Measurements from ENCODE around the gene LRRC8A.

The LRRC8A gene

GRCh38 chr9:128881884-128882676, at the start of gene LRRC8A, which contains the start of gene KYAT1:
Gene LRRC8A (plus strand): TSS chr9:128882133. CDS start chr9:128907165, 25,032 bp downstream.
Gene KYAT1 (minus strand): TSS chr9:128881950. CDS start chr9:128845405, 36,545 bp downstream.
- H3K4me3 ChIP-seq (ENCODE audit: low read depth, low read length) = peak within 1 kb of the TSS; percentile 89
- DNase-seq (ENCODE audit: low read depth) = peak; percentile 97
- TF ChIP-seq, protein P1, sequence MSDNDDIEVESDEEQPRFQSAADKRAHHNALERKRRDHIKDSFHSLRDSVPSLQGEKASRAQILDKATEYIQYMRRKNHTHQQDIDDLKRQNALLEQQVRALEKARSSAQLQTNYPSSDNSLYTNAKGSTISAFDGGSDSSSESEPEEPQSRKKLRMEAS (IDR thresholded peaks at IDR 0.05; ENCODE audit: low read depth, low read length) = peak; percentile 16; the same call in 1 of the 2 replicates
- TF ChIP-seq POLR2A (IDR thresholded peaks at IDR 0.05; ENCODE audit: extremely low read depth, insufficient read length) (peak; percentile 69), MYC (IDR thresholded peaks at IDR 0.05; ENCODE audit: low read depth, low read length) (peak; percentile 49; the same call in 1 of the 2 replicates)
- TF ChIP-seq, protein P2, sequence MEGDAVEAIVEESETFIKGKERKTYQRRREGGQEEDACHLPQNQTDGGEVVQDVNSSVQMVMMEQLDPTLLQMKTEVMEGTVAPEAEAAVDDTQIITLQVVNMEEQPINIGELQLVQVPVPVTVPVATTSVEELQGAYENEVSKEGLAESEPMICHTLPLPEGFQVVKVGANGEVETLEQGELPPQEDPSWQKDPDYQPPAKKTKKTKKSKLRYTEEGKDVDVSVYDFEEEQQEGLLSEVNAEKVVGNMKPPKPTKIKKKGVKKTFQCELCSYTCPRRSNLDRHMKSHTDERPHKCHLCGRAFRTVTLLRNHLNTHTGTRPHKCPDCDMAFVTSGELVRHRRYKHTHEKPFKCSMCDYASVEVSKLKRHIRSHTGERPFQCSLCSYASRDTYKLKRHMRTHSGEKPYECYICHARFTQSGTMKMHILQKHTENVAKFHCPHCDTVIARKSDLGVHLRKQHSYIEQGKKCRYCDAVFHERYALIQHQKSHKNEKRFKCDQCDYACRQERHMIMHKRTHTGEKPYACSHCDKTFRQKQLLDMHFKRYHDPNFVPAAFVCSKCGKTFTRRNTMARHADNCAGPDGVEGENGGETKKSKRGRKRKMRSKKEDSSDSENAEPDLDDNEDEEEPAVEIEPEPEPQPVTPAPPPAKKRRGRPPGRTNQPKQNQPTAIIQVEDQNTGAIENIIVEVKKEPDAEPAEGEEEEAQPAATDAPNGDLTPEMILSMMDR (IDR thresholded peaks at IDR 0.05; ENCODE audit: low read depth, low read length) = no peak

GRCh38 chr9:128833696-128834095, 48.2 kb upstream of the LRRC8A start:
- no peak for DNase-seq (ENCODE audit: low read depth)

DNA sequence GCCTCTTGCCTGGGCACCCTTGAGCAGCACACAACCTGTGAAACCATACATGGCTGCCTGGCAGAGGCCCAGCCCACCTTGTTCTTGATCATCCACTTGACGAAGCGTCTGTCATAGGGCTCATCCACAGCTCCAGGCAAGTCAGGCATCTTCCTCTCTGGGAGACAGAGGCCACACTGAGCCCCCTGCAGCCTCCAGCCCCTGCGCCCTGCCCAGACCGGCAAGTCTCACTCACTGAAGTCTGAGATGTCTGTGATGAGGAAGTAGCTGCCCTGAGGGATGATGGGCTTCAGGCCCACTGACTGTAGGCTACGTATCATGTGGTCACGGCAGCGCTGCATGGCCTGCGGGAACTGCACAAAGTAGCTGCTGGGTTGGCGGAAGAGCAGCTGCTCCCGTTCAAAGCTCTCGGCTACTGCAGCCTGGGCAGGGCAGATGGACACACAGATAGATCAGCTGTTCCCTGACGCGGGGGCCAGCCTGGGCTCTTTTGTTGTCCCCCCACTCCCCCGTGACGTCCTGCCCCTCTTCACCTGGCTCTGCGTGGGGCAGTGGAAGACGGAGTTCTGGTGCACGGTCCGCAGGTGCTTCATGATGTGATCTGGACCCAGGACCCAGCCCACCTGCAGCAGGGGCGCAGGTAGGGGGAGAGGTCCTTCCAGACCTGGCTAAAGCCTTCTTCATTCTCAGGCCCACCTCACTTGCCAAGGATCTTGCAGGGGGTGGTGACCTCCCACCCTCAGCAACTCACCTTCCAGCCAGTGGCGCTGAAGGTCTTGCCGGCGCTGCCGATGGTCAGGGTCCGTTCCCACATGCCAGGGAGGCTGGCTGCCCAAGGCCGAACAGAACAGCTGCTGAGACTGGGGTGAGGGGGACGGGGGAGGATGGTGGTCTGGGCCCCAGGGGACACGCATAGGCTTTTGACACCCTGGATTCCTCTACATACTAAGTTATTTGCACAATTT, 46.4 kb upstream of the LRRC8A start:
- H3K4me3 ChIP-seq (ENCODE audit: low read depth, low read length) = no peak overlapping the region
- TF ChIP-seq, protein P1 (IDR thresholded peaks at IDR 0.05; ENCODE audit: low read depth, low read length) = no peak
- TF ChIP-seq, protein P2 (IDR thresholded peaks at IDR 0.05; ENCODE audit: low read depth, low read length) = no peak
- TF ChIP-seq POLR2A (IDR thresholded peaks at IDR 0.05; ENCODE audit: extremely low read depth, insufficient read length) = no peak
- TF ChIP-seq MYC (IDR thresholded peaks at IDR 0.05; ENCODE audit: low read depth, low read length) = no peak
- no peak for DNase-seq (ENCODE audit: low read depth)

More at GRCh38 chr9:128833696-128834095, 48.2 kb upstream of the LRRC8A start:
- H3K4me3 ChIP-seq (ENCODE audit: low read depth, low read length) = no peak overlapping the region
- TF ChIP-seq, protein P1 (IDR thresholded peaks at IDR 0.05; ENCODE audit: low read depth, low read length) = no peak
- TF ChIP-seq MYC (IDR thresholded peaks at IDR 0.05; ENCODE audit: low read depth, low read length) = no peak
- TF ChIP-seq, protein P2 (IDR thresholded peaks at IDR 0.05; ENCODE audit: low read depth, low read length) = no peak

DNA sequence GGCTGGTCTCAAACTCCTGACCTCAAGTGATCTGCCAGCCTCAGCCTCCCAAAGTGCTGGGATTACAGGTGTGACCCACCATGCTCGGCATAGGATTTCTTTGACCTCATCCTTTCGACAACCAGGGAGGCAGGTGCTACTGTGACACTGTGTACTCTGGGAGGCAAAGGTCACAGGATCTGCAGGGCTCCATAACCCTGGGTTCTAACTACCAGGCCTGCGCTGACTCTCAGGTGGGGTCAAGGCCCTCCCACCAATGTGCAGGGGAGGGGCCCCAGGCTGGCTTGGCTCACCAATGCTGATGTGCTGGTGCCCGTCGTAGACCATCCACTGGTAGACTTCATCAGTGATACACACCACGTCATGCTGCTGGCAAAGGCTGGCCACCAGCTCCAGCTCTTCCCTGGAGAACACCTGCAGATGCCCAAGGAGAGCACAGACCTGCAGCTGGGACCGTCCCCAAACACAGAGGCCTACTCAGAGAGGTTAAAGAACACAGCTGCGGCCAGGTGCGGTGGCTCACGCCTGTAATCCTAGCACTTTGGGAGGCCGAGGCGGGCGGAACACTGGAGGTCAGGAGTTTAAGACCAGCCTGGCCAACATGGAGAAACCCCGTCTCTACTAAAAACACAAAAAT, 45.3 kb upstream of the LRRC8A start:
- no peak overlapping the region for H3K4me3 ChIP-seq (ENCODE audit: low read depth, low read length)
- no peak for DNase-seq (ENCODE audit: low read depth)
- TF ChIP-seq MYC (IDR thresholded peaks at IDR 0.05; ENCODE audit: low read depth, low read length) (no peak), POLR2A (IDR thresholded peaks at IDR 0.05; ENCODE audit: extremely low read depth, insufficient read length) (no peak)

DNA sequence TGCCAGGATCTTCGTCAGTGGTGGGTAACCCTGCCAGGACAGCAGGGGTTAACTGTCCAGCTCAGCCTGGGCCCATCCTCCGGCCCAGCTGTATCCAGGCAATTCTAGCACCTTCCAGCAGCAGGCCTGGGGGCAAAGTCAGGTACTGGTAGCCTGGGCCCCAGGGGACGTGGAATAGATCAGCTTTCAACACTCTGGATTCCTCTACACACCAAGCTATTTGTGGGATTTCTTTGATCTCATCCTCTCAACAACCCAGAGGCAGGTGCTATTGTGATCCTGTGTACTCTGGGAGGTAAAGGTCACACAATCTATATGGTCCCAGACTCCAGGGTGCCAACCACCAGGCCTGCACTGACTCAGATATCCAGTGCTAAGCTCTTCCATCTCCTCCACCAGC, 43.6 kb upstream of the LRRC8A start:
- DNase-seq (ENCODE audit: low read depth) = no peak
- H3K4me3 ChIP-seq (ENCODE audit: low read depth, low read length) = no peak overlapping the region
- TF ChIP-seq MYC (IDR thresholded peaks at IDR 0.05; ENCODE audit: low read depth, low read length) (no peak), POLR2A (IDR thresholded peaks at IDR 0.05; ENCODE audit: extremely low read depth, insufficient read length) (no peak)
- TF ChIP-seq, protein P2 (IDR thresholded peaks at IDR 0.05; ENCODE audit: low read depth, low read length) = no peak
- TF ChIP-seq, protein P1 (IDR thresholded peaks at IDR 0.05; ENCODE audit: low read depth, low read length) = no peak
